Measurements from ENCODE around the gene MTX3. TPM values are rescaled to one million over a fixed set of nuclear protein-coding genes. Genes with fewer than 3 reads are reported as not detected.

MTX3 gene
- total RNA-seq, 1 experiment from 2014 or later = 22.7 TPM

DNA sequence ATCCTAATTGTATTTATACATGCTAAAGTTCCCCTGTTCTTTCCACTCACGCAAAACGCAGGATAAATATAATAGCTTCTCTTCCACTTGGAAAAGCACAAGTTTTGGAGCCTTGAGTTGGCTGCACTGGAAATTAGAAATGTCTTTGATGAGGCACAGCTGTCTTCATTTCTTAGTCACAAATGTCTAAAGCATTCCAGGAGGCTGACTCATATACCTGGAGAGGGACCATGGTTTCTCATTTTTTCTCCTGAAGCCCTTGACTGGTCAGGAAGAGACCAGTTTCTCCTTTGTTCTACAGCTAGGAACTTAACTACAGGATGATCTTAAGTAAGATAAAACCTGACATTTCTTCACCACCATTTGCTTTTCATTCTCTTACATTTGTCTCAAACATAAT lies 16.2 kb downstream of the MTX3 start:
- CTCF ChIA-PET = no interaction called here
- Mint-ChIP-seq H3K9me3 (ENCODE audit: low read depth, unreplicated experiment) (no peaks in the 10 kb centered on the region), H3K27me3 (ENCODE audit: unreplicated experiment) (no peaks in the 10 kb centered on the region), H3K27ac (ENCODE audit: unreplicated experiment) (no peak overlapping the region), H3K4me3 (ENCODE audit: low read depth, unreplicated experiment) (no peak overlapping the region), H3K4me1 (ENCODE audit: low read depth, unreplicated experiment) (no peaks in the 10 kb centered on the region), H3K36me3 (ENCODE audit: insufficient read depth, unreplicated experiment) (no peaks in the 10 kb centered on the region)
- TF ChIP-seq, protein P1, sequence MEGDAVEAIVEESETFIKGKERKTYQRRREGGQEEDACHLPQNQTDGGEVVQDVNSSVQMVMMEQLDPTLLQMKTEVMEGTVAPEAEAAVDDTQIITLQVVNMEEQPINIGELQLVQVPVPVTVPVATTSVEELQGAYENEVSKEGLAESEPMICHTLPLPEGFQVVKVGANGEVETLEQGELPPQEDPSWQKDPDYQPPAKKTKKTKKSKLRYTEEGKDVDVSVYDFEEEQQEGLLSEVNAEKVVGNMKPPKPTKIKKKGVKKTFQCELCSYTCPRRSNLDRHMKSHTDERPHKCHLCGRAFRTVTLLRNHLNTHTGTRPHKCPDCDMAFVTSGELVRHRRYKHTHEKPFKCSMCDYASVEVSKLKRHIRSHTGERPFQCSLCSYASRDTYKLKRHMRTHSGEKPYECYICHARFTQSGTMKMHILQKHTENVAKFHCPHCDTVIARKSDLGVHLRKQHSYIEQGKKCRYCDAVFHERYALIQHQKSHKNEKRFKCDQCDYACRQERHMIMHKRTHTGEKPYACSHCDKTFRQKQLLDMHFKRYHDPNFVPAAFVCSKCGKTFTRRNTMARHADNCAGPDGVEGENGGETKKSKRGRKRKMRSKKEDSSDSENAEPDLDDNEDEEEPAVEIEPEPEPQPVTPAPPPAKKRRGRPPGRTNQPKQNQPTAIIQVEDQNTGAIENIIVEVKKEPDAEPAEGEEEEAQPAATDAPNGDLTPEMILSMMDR (IDR thresholded peaks at IDR 0.05; ENCODE audit: unreplicated experiment) = no peak
- BruUV-seq (replicated peaks) = no TSS peak
- intact Hi-C loops (cut with micrococcal nuclease; ENCODE audit: unreplicated experiment) = no loop called here
- DNase-seq = no peak

DNA sequence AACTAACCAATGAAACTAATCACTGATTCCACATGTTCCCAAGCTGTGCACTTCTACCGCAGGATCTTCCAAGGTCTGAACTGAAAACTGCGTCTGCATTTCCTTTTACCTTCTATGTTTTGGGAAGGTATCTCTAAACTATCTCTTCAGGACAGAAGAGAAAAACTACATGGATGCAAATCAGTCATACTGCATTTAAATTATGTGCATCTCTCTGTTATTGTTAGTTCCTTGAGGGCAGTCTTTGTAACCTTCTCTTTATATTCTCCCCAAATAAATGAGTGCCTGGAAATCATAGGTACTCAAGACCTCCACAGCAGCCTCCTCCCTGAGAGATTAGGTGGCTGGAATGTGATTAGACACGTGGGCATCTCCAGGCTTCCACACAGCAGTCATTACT lies 17.1 kb downstream of the MTX3 start:
- Mint-ChIP-seq H3K27ac (ENCODE audit: unreplicated experiment) (no peak overlapping the region), H3K27me3 (ENCODE audit: unreplicated experiment) (no peaks in the 10 kb centered on the region), H3K4me3 (ENCODE audit: low read depth, unreplicated experiment) (no peak overlapping the region), H3K36me3 (ENCODE audit: insufficient read depth, unreplicated experiment) (no peaks in the 10 kb centered on the region), H3K9me3 (ENCODE audit: low read depth, unreplicated experiment) (no peaks in the 10 kb centered on the region), H3K4me1 (ENCODE audit: low read depth, unreplicated experiment) (no peaks in the 10 kb centered on the region)
- intact Hi-C loops (cut with micrococcal nuclease; ENCODE audit: unreplicated experiment) = no loop called here
- CTCF ChIA-PET = interaction anchor here (0.6 kb wide), 1 partner anchor 124 kb away, joined by 3 read pairs; no protein-coding TSS in a partner anchor
- BruUV-seq (replicated peaks) = no TSS peak
- TF ChIP-seq, protein P1 (IDR thresholded peaks at IDR 0.05; ENCODE audit: unreplicated experiment) = no peak
- no peak for DNase-seq

DNA sequence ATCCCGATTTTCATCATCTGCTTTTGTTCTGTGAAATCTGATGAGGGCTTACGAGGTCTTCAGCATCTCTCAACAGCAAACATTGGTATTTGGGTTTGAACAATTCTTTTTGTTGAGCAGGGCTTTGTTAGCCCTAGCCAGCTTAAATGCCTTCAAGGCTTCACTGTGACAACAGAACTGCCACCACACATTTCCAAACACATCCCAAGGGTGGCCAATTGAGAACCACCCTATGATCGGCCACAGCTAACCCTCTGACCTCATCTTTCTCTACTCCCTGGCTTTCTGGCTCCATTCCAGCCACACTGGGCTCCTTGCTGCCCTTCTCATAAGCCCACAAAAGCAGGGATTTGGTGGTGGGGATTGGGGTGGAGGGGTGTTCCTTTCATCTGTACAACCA lies 17.6 kb downstream of the MTX3 start:
- intact Hi-C loops (cut with micrococcal nuclease; ENCODE audit: unreplicated experiment) = no loop called here
- H3K27ac Mint-ChIP-seq (ENCODE audit: unreplicated experiment) = no peak overlapping the region
- TF ChIP-seq, protein P1 (IDR thresholded peaks at IDR 0.05; ENCODE audit: unreplicated experiment) = no peak
- no peaks in the 10 kb centered on the region for H3K36me3 Mint-ChIP-seq (ENCODE audit: insufficient read depth, unreplicated experiment)
- BruUV-seq (replicated peaks) = no TSS peak
- no peaks in the 10 kb centered on the region for H3K4me1 Mint-ChIP-seq (ENCODE audit: low read depth, unreplicated experiment)
- H3K27me3 Mint-ChIP-seq (ENCODE audit: unreplicated experiment) = no peaks in the 10 kb centered on the region
- H3K9me3 Mint-ChIP-seq (ENCODE audit: low read depth, unreplicated experiment) = no peaks in the 10 kb centered on the region
- DNase-seq = no peak
- no peak overlapping the region for H3K4me3 Mint-ChIP-seq (ENCODE audit: low read depth, unreplicated experiment)
- CTCF ChIA-PET = interaction anchor here (0.6 kb wide), 1 partner anchor 125 kb away, joined by 3 read pairs; no protein-coding TSS in a partner anchor

DNA sequence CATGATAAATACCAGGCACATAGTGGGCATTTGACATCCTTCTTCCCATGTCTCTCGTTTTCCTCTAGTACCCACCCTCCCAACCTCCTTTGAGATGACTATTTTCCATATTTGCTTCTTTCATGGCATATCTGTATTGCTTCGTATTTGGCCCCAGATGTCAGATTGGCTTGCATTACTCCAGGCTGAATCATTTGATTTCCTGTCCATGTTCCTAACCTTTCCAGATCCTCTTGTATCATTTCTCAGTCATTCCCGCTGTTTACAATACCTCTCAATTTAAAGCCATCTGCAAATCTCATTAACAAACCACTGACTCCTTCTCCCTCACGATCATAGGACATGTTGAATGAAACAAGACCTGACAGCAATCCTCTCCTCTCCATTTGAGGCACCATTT lies 19.9 kb downstream of the MTX3 start:
- TF ChIP-seq, protein P1 (IDR thresholded peaks at IDR 0.05; ENCODE audit: unreplicated experiment) = no peak
- no peak for DNase-seq
- CTCF ChIA-PET = no interaction called here
- Mint-ChIP-seq H3K4me3 (ENCODE audit: low read depth, unreplicated experiment) (no peak overlapping the region), H3K36me3 (ENCODE audit: insufficient read depth, unreplicated experiment) (no peaks in the 10 kb centered on the region), H3K9me3 (ENCODE audit: low read depth, unreplicated experiment) (no peaks in the 10 kb centered on the region), H3K27ac (ENCODE audit: unreplicated experiment) (no peak overlapping the region), H3K27me3 (ENCODE audit: unreplicated experiment) (no peaks in the 10 kb centered on the region), H3K4me1 (ENCODE audit: low read depth, unreplicated experiment) (no peaks in the 10 kb centered on the region)
- intact Hi-C loops (cut with micrococcal nuclease; ENCODE audit: unreplicated experiment) = no loop called here
- no TSS peak for BruUV-seq (replicated peaks)

All from Calu3 (cell line).